HL-60 (cell line): ENCODE results near the gene CSMD2.

Experiments
- CTCF ChIP-seq: IDR thresholded peaks from one replicate; pipeline ENCODE4 v1.5.1; 2011; ENCODE audit warnings: low read length, control low read depth, inconsistent platforms; ENCODE audit not compliant: insufficient read depth
- GABPA ChIP-seq: IDR thresholded peaks from 2 replicates; pipeline ENCODE4 v1.6.1; 2012; ENCODE audit warnings: low read depth
- POLR2AphosphoS5 ChIP-seq: IDR thresholded peaks from 2 replicates; pipeline ENCODE4 v1.6.1; 2012; ENCODE audit warnings: low read depth
- REST ChIP-seq: IDR thresholded peaks from 2 replicates; pipeline ENCODE4 v1.6.1; 2012; ENCODE audit warnings: low read depth; ENCODE audit not compliant: insufficient replicate concordance

- no peak for TF ChIP-seq CTCF
- TF ChIP-seq REST: no peak
- TF ChIP-seq GABPA: no peak
- no peak for TF ChIP-seq POLR2AphosphoS5
Observed at GRCh38 chr1:34113887-34114286, 51.1 kb downstream of the CSMD2 start.
